Activated CD4-positive, alpha-beta memory T cell treated with anti-CD3 and anti-CD28 coated beads, Interleukin-2, amount 10 ng/mL, durations not matched to agents 7 days and 5 days (primary cell): ENCODE data around the gene TMED1. TPM values are rescaled to one million over a fixed set of nuclear protein-coding genes. Genes with fewer than 3 reads are reported as not detected.

Experiments
- CTCF ChIA-PET: fragments of 350-600 bp; sonication (Branson Sonifier 250); formaldehyde crosslinking; loops from one replicate; lab custom pipeline; 2021; ENCODE audit warnings: antibody characterized with exemption, inconsistent platforms; lab: Charles Lee
- POLR2A ChIA-PET: fragments of 350-600 bp; sonication (Branson Sonifier 250); formaldehyde crosslinking; loops from one replicate; lab custom pipeline; 2021; ENCODE audit warnings: antibody characterized with exemption; lab: Charles Lee
- DNase-seq: peaks from one replicate; pipeline ENCODE4 v3.0.0-alpha.2; 2020
- H3K27ac Mint-ChIP-seq: one replicate; pipeline ENCODE4 v1.8.0; 2021; ENCODE audit warnings: mild to moderate bottlenecking, mixed read lengths
- H3K27me3 Mint-ChIP-seq: one replicate; pipeline ENCODE4 v1.8.0; 2021; ENCODE audit warnings: mixed read lengths
- H3K36me3 Mint-ChIP-seq: one replicate; pipeline ENCODE4 v1.8.0; 2021; ENCODE audit warnings: low read depth, mixed read lengths
- H3K4me1 Mint-ChIP-seq: one replicate; pipeline ENCODE4 v1.8.0; 2021; ENCODE audit warnings: mixed read lengths
- H3K4me3 Mint-ChIP-seq: one replicate; pipeline ENCODE4 v1.8.0; 2021; ENCODE audit warnings: mild to moderate bottlenecking, mixed read lengths
- H3K9me3 Mint-ChIP-seq: one replicate; pipeline ENCODE4 v1.8.0; 2021; ENCODE audit warnings: mixed read lengths
- total RNA-seq, 2 experiments: library from RNA; stranded (reverse); gene quantifications; one replicate each; pipeline ENCODE4 v1.2.3, GENCODE V29; 2021

TMED1 gene
- total RNA-seq, 2 experiments from 2014 or later, result 15.7 to 17.3 TPM

DNA sequence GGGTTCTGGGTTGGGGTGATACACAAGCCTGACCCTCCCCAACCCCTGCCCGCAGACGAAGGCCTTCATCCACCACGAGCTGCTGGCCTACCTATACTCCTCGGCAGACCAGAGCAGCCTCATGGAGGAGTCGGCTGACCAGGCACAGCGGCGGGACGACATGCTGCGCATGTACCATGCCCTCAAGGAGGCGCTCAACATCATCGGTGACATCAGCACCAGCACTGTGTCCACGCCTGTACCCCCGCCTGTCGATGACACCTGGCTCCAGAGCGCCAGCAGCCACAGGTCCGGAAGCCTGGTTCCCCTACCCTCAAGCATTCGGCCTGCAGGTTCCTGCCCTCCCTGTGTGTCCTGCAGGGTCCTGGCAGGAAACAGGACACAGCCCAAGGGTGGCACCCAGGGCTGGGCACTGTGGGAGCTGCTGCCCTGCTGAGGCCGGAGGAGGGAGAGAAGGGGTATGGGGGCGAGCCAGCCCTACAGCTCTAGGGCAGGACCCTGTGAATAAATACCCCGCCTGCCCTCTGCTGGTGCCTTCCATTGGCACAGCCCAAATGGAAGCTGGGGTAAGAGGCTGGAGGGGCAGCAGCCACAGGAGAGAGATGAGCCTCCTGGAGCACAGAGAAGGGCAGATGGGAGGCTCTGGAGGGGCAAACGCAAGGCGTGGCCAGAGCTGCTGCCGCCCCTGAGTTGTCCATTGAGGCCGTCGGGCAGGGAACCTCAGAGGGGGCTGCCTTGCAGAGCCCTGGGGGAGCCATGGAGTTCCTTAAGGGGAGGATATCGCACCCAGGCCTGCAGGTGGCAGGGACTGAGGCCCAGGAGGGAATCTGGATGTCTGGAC lies 6.8 kb downstream of the TMED1 start:
- CTCF ChIA-PET, result interaction anchor here (0.9 to 2.6 kb wide), 5 partner anchors 8 to 112 kb away, joined by 3 to 12 read pairs (median 6); no protein-coding TSS in a partner anchor
- H3K4me1 Mint-ChIP-seq, result no peaks in the 10 kb centered on the region
- no peaks in the 10 kb centered on the region for H3K9me3 Mint-ChIP-seq
- H3K27ac Mint-ChIP-seq, result no peak overlapping the region
- no peaks in the 10 kb centered on the region for H3K27me3 Mint-ChIP-seq
- H3K4me3 Mint-ChIP-seq, result no peak overlapping the region
- H3K36me3 Mint-ChIP-seq, result peaks cover 35% of the 10 kb centered on the region
- DNase-seq, result no peak
- POLR2A ChIA-PET, result interaction anchor here (1.1 kb wide), 1 partner anchor 111 kb away, joined by 6 read pairs; the partner anchor contains the start of gene DNM2

DNA sequence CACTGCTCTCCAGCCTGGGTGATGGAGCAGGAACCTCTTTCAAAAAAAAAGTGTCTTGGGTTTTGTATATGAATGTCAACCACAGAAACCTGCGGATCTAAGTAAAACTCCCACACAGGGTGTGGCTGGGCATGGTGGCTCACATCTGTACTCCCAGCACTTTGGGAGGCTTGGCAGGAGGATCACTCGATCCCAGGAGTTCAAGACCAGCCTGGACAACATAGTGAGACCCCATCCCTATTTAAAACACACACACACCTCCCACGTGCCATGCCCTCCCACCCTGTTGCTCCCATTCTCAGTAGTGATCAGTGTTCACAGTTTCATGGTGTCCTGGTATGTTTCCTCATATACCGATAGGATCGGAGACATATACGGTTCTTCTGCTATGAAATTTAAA lies 9.2 kb downstream of the TMED1 start:
- Mint-ChIP-seq H3K4me1 (no peaks in the 10 kb centered on the region), H3K27ac (no peak overlapping the region), H3K36me3 (peaks cover 43% of the 10 kb centered on the region), H3K9me3 (no peaks in the 10 kb centered on the region), H3K27me3 (no peaks in the 10 kb centered on the region), H3K4me3 (no peak overlapping the region)
- ChIA-PET POLR2A (interaction anchor here (2.1 kb wide), 1 partner anchor 9 kb away, joined by 8 read pairs; the partner anchor contains the start of gene TMED1), CTCF (interaction anchor here (0.6 to 1.6 kb wide), 4 partner anchors 22 to 181 kb away, joined by 3 to 6 read pairs (median 4); partner anchors contain the start of gene C19orf38)
- no peak for DNase-seq

DNA sequence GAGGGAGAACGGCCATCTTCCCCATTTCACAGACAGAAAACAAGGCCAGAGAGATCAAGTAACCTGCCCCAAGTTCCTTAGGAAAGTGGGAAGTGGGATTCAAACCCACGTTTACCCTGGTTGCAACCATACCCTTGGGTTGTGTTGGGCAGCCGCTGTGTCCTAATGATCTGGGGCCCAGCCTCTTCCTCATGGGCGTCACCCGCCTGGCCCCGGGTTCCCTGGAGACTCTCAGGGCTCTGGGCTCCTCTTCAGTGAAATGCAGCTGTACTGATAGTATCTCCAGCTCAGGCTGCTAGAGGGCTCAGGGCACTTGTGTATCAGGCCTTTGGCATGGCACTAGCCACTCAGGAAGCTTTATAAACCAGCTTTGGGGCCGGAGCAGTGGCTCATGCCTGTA lies 9.8 kb downstream of the TMED1 start:
- CTCF ChIA-PET, result interaction anchor here (0.6 to 0.7 kb wide), 2 partner anchors 32 to 181 kb away, joined by 3 to 4 read pairs; no protein-coding TSS in a partner anchor
- Mint-ChIP-seq H3K9me3 (no peaks in the 10 kb centered on the region), H3K27me3 (no peaks in the 10 kb centered on the region), H3K36me3 (peaks cover 49% of the 10 kb centered on the region), H3K4me3 (no peak overlapping the region), H3K4me1 (peaks cover 3% of the 10 kb centered on the region), H3K27ac (no peak overlapping the region)
- POLR2A ChIA-PET, result interaction anchor here (2.1 kb wide), 1 partner anchor 9 kb away, joined by 8 read pairs; the partner anchor contains the start of gene TMED1
- DNase-seq, result no peak

DNA sequence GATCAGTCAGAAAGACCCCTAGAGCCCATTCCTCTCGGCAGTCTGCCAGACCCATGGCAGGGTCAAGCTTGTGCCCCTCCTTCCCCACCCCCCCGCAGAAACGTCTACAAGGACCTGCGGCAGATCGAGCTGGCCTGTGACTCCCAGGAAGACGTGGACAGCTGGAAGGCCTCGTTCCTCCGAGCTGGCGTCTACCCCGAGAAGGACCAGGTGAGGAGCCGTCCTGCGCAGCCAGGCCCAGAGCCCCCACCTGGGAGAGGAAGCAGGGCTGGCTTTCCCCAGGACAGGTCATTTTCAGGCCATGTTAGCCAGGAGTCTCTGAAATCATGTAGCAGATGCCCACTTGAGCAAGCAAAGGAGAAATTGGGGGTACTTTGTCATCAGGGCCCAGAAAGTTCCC lies 12.3 kb downstream of the TMED1 start:
- no peak for DNase-seq
- H3K27me3 Mint-ChIP-seq, result no peaks in the 10 kb centered on the region
- peaks cover 16% of the 10 kb centered on the region for H3K4me1 Mint-ChIP-seq
- CTCF ChIA-PET, result interaction anchor here (0.6 to 1.0 kb wide), 2 partner anchors 28 to 35 kb away, joined by 3 read pairs; no protein-coding TSS in a partner anchor
- H3K4me3 Mint-ChIP-seq, result no peak overlapping the region
- no peaks in the 10 kb centered on the region for H3K9me3 Mint-ChIP-seq
- H3K36me3 Mint-ChIP-seq, result peaks cover 64% of the 10 kb centered on the region
- POLR2A ChIA-PET, result interaction anchor here (1.0 kb wide), 1 partner anchor 10 kb away, joined by 3 read pairs; no protein-coding TSS in a partner anchor
- H3K27ac Mint-ChIP-seq, result no peak overlapping the region

DNA sequence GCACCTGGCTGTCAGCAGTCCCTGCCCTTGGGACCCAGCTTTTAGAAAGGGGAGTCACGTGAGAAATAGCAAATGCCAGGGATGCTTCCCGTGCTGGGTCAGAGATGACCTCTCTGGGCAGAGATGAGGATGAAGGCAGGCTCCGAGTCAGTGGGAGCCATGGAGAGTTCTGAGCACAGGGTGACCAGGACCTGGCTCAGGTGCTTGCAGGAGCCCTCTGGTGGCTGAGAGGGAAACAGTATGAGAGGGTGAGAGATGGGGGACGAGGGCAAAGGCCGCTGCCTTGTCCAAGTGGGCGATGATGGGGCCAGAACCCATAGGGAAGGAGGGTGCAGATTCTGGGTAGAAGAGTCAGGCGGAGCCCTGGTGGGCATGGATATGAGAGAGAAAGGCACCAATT lies 15.8 kb downstream of the TMED1 start:
- Mint-ChIP-seq H3K27me3 (no peaks in the 10 kb centered on the region), H3K4me3 (no peak overlapping the region), H3K4me1 (peaks cover 16% of the 10 kb centered on the region), H3K27ac (no peak overlapping the region), H3K9me3 (no peaks in the 10 kb centered on the region), H3K36me3 (peaks cover 70% of the 10 kb centered on the region)
- ChIA-PET CTCF (interaction anchor here (0.7 to 2.5 kb wide), 7 partner anchors 9 to 118 kb away, joined by 3 to 23 read pairs (median 3); partner anchors contain the start of genes DNM2, QTRT1 and TMED1), POLR2A (interaction anchor here (0.8 to 2.3 kb wide), 4 partner anchors 14 to 103 kb away, joined by 3 to 14 read pairs (median 9); partner anchors contain the start of genes DNM2 and TMED1)
- DNase-seq, result no peak

DNA sequence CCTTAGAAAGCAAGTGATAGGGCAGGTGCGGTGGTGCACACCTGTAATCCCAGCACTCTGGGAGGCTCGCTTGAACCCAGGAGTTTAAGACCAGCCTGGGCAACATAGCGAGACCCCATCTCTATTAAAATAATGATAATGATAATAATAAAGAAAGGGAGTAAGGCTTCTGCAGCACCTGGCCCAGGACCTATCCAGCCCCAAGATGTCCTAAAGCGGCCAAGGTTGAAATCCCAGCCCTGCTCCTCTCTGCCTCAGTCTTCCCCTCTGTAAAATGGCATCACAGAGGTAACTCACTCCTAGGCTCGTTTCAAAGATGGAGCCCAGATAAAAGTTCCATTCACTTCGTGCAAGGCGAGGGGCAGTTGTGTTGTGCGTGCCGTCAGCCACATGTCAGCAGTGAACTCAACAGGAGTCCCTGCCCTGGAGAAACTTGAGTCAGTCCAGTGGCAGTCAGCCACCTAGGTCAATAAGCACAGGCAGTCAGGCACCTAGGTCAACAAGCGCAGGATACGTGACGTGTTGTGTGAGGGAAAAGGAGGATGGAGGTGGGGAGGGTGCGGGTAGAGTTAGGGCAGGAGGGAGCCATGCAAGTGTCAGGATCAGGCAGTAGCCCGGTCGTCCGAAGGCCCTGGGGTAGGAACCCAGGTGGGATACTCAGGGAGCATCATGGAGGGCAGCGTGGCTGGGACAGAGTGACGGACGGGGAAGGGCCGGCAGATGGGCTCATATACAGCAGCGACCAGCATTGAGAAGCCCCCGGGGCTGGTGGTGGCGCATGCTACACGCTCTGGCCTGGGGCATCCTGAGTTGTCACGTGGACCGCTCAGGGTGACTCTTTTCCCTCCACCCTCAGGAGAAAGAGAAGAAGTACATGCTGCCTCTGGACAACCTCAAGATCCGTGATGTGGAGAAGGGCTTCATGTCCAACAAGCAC lies 16.6 kb downstream of the TMED1 start:
- ChIA-PET CTCF (interaction anchor here (1.6 kb wide), 1 partner anchor 102 kb away, joined by 5 read pairs; the partner anchor contains the start of gene DNM2), POLR2A (no interaction called here)
- no peaks in the 10 kb centered on the region for H3K9me3 Mint-ChIP-seq
- DNase-seq, result no peak
- peaks cover 69% of the 10 kb centered on the region for H3K36me3 Mint-ChIP-seq
- H3K4me1 Mint-ChIP-seq, result peaks cover 23% of the 10 kb centered on the region
- H3K27me3 Mint-ChIP-seq, result no peaks in the 10 kb centered on the region
- no peak overlapping the region for H3K27ac Mint-ChIP-seq
- H3K4me3 Mint-ChIP-seq, result no peak overlapping the region

DNA sequence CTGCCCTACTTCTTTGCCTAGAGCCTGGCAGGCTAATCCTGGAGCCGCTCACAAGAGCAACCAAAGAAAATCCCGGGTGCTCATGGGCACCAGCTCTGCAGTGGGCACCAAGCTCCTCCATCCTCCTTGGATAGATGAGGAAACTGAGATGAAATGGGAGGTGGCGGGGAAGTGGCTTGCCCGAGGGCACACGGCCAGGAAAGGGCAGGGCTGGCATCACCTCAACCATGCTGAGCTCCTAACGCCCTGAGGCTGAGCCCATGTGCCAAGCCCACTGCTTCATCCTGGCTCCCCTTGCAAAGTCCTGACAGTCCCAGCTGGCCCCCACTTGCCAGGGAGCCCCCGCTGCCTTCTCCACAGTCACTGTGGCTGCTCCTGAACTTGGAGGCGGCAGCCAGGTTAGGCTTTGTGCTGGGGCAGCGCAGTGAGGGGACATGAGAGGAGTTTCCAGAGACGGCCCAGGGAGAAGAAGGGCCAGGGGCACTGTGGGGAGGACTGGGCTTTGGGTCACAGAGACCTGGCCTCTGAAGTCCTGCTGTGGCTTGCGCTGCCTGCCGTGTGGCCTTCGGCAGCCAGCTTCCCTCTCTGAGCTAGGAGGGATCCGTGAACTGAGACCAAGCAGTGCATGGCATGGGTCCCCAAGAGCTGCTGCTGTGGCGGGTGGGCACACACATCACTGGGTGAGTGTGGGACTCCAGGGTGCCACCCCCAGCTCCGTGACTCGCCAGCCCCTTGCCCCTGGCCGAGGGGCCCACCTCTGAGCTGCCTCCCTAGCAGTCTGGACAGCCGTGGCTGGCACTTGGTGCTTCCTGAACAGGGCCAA lies 17.5 kb downstream of the TMED1 start:
- Mint-ChIP-seq H3K36me3 (peaks cover 64% of the 10 kb centered on the region), H3K27me3 (no peaks in the 10 kb centered on the region), H3K4me1 (peaks cover 25% of the 10 kb centered on the region), H3K9me3 (no peaks in the 10 kb centered on the region), H3K27ac (no peak overlapping the region), H3K4me3 (no peak overlapping the region)
- ChIA-PET POLR2A (no interaction called here), CTCF (interaction anchor here (1.6 kb wide), 1 partner anchor 101 kb away, joined by 5 read pairs; the partner anchor contains the start of gene DNM2)
- no peak for DNase-seq

DNA sequence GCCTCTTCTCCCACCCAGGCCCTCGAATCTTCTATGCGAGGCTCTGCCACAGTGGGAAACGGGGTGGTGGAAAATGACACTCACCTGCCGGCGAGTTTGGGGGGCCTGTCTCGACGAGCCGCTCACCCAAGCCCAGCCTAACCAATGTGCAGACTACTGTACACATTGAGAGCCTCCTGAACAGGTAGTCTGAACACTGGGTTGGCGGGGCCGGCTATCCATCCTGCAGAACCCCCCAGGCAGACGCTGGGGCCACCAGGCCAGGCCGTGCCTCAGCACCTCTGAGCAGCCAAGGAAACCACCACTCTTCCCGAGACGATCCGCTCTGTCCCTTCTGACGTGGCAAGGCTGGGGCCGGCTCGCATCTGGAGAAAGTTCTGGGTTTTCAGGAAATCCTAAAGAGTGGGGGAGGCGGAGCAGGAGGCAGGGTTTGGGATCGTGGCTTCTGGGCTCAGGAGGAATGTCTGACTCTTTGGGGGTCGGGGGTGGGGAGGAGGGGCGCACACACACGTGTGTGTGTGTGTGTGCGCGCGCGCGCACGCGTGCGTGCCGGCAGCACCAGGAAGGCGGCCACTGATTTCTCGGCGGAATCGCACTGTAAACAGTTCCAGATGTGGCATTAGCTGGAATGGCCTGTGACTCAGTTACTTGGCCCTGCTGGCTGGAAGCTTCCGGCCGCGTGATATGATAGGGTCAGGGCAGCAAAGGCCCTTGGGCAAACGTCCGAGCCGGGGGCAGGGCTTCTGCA lies 18.5 kb downstream of the TMED1 start:
- Mint-ChIP-seq H3K27ac (no peak overlapping the region), H3K4me1 (peaks cover 35% of the 10 kb centered on the region)
- POLR2A ChIA-PET, result no interaction called here

DNA sequence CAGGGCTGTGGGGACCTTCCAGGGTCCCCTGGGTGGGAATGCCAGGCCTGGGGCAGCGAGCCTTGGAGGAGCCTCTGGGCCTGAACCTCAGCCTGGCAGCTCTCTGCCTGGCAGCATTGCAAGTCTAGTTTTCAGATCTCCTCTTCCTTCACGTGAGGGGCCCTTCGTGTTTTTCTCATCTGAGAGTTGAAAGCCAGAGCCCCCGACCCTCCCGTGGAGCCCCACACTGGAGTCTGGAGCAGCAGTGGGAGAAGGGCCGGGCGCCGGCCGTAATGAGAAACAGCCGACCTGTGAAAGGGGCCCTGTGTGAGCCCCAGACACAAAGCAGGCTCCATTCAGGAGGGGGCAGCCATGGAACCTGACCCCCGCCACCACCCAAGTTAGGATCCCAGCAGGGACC lies 19.3 kb downstream of the TMED1 start:
- no peaks in the 10 kb centered on the region for H3K9me3 Mint-ChIP-seq

More for the DNA sequence above, 18.5 kb downstream of the TMED1 start:
- CTCF ChIA-PET, result interaction anchor here (1.6 kb wide), 1 partner anchor 100 kb away, joined by 5 read pairs; the partner anchor contains the start of gene DNM2
- Mint-ChIP-seq H3K9me3 (no peaks in the 10 kb centered on the region), H3K27me3 (no peaks in the 10 kb centered on the region), H3K36me3 (peaks cover 69% of the 10 kb centered on the region), H3K4me3 (no peak overlapping the region)
- no peak for DNase-seq

DNA sequence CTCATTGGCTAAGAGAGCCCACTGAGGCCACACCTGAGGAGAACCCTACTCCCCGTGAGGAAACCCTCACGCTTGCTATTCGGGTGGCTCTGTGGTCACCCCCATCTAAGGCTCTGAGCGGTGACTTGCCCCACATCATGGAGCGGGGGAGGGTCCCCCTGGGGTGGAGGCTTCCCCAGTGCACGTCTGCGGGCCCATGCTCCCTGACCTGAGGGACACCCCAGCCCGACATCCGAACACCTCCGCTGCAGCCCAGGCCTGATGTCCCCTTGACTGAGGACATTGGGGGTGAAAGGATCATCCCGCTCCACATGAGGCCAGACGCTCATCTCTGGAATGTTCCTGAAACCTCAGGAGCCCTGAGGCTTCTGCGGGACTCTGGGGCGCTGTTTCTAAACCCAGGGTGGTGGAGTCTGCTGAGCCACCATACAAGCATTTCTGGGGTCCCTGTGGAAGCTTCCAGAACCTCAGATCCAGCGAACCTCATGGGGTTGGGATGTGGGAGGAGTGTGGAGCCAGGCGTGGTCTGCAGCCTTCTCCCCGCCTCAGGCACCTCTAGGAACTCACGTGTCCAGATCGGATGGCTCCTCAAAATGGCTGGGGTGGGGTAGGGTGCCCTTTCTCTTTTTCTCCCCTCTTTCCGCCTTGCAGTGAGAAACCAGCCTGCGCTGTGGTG lies 19.9 kb downstream of the TMED1 start:
- DNase-seq, result no peak
- Mint-ChIP-seq H3K27me3 (no peaks in the 10 kb centered on the region), H3K36me3 (peaks cover 57% of the 10 kb centered on the region), H3K27ac (no peak overlapping the region), H3K9me3 (no peaks in the 10 kb centered on the region), H3K4me3 (no peak overlapping the region), H3K4me1 (peaks cover 40% of the 10 kb centered on the region)
- ChIA-PET POLR2A (interaction anchor here (2.8 kb wide), 1 partner anchor 98 kb away, joined by 8 read pairs; the partner anchor contains the start of gene DNM2), CTCF (no interaction called here)

More for the DNA sequence above, 19.3 kb downstream of the TMED1 start:
- DNase-seq, result no peak
- H3K4me3 Mint-ChIP-seq, result no peak overlapping the region
- POLR2A ChIA-PET, result no interaction called here
- no peak overlapping the region for H3K27ac Mint-ChIP-seq
- CTCF ChIA-PET, result no interaction called here
- peaks cover 63% of the 10 kb centered on the region for H3K36me3 Mint-ChIP-seq
- H3K4me1 Mint-ChIP-seq, result peaks cover 42% of the 10 kb centered on the region
- no peaks in the 10 kb centered on the region for H3K27me3 Mint-ChIP-seq
